CD4-positive, alpha-beta T cell treated with Interleukin-17A for 1 hour (primary cell): Measurements from ENCODE around the gene TTN.
"Not testable (repeated sequence)": the region's sequence is repeated elsewhere in the genome, so short reads cannot be mapped to it uniquely, and the experiment has no call there.

Experiments
- DNase-seq: peaks from one replicate; pipeline ENCODE4 v3.0.0-alpha.2; 2020

Gene TTN

GRCh38 chr2:178525460-178525859, 281.8 kb downstream of the TTN start:
- not testable (repeated sequence) for DNase-seq

DNA sequence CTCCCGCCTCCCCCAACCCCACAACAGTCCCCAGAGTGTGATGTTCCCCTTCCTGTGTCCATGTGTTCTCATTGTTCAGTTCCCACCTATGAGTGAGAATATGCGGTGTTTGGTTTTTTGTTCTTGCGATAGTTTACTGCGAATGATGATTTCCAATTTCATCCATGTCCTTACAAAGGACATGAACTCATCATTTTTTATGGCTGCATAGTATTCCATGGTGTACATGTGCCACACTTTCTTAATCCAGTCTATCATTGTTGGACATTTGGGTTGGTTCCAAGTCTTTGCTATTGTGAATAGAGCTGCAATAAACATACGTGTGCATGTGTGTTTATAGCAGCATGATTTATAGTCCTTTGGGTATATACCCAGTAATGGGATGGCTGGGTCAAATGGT, 282.2 kb downstream of the TTN start:
- not testable (repeated sequence) for DNase-seq

GRCh38 chr2:178523596-178524134, 283.6 kb downstream of the TTN start:
- DNase-seq = no peak

- DNase-seq = peak; percentile 88
Measured at GRCh38 chr2:178522950-178523595, 284.1 kb downstream of the TTN start.

- DNase-seq = peak; percentile 5
Measured at GRCh38 chr2:178521304-178522150, 285.7 kb downstream of the TTN start.

GRCh38 chr2:178517496-178517895, 289.7 kb downstream of the TTN start:
- no peak for DNase-seq

- peak; percentile 20 for DNase-seq
Measured at GRCh38 chr2:178514664-178515063, 292.6 kb downstream of the TTN start.

DNA sequence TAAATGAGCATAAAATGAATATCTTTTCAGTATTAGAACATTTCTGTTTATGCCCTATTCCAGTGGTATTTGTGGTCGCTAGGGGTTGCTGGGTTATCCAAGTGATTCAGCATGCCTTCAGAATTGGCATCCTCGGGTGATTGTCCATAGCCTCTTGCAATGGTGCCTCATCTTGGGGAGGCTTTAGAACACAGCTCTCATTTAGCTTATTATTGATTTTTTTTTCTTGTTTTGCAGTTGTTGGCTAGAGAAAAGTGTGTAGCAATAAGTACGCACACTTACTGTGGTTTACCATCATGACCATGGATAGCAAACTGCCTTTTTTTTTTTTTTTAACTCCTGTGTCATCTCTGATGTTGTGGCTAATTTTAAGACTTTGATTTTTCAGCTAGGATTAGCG, 293.3 kb downstream of the TTN start:
- DNase-seq = no peak

- no peak for DNase-seq
Measured at GRCh38 chr2:178512484-178512883, 294.7 kb downstream of the TTN start.

DNA sequence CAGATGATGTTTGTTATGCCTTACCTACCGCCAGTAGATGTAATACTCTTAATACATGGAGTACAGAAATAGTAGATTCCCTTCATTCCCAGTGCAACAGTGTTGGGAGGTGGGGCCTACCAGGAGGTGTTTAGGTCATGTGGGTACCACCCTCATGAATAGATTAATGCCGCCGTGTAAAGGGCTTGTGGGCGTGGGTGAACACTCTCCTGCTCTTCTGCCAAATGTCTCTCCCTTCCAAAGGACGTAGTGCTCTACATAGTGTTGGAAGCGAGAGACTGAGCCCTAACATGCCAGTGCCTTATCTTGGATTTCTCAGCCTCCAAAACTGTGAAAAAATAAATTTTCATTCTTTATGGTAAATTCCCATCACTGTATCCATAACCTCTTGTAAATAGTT, 296.8 kb downstream of the TTN start:
- DNase-seq = no peak

- no peak for DNase-seq
Measured at GRCh38 chr2:178508646-178509045, 298.6 kb downstream of the TTN start.

GRCh38 chr2:178506949-178507348, 300.3 kb downstream of the TTN start:
- DNase-seq = no peak

DNA sequence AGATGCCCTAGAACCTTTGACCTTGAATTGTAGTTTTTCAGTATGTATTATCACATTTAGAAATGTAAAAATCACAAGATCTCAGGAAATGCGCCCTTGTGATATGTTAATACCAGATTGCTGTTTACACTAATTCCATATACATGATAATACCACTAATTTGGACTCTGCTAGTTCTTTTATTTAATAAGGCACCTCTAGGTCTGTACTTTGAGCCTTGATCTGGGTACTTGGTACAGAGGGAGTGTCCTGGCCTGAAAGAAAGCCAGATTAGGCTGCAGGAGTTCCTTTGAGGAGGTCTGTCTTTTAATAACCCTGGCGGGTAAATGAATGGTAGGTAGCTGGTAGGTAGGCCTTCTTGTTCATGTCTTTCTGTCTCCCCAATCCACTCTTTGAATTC, 300.7 kb downstream of the TTN start:
- no peak for DNase-seq

GRCh38 chr2:178506101-178506500, 301.1 kb downstream of the TTN start:
- DNase-seq = no peak

- DNase-seq = no peak
Measured at GRCh38 chr2:178502751-178503150, 304.5 kb downstream of the TTN start.

DNA sequence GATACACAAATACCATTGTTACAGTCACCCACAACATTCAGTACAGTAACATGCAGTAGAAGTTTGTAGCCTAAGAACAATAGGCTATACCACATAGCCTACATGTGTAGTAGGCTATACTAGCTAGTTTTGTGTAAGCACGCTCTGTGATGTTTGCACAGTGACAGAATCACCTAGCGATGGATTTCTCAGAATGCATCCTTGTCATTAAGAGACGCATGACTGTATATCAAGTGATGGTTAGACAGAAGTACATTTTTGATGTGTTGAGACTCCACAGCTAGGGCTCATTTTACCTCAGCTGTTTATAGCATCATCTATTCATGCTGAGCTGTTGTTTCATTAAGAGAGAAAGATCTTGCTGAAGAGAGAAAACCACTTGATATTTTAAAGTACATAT, 307.6 kb downstream of the TTN start:
- DNase-seq = no peak

GRCh38 chr2:178498137-178498536, 309.1 kb downstream of the TTN start:
- no peak for DNase-seq

- DNase-seq = no peak
Measured at GRCh38 chr2:178496049-178496448, 311.2 kb downstream of the TTN start.

GRCh38 chr2:178491612-178492011, 315.6 kb downstream of the TTN start:
- DNase-seq = no peak

DNA sequence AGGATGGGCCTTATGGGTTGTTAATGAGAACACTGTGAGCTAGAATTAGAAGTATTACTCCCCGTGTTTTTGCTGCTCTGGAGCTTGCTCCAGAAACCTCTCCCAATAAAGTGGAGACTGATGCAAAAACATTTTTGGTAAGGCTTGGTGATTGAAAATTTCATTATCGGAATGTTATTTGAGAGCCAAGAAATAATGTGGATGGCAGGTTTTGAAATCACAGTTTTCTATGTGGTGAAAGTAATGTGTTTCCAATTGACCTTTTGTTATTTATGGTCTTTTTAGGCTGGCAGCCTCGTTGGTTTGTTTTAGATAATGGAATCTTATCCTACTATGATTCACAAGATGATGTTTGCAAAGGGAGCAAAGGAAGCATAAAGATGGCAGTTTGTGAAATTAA, 321.9 kb downstream of the TTN start:
- no peak for DNase-seq

DNA sequence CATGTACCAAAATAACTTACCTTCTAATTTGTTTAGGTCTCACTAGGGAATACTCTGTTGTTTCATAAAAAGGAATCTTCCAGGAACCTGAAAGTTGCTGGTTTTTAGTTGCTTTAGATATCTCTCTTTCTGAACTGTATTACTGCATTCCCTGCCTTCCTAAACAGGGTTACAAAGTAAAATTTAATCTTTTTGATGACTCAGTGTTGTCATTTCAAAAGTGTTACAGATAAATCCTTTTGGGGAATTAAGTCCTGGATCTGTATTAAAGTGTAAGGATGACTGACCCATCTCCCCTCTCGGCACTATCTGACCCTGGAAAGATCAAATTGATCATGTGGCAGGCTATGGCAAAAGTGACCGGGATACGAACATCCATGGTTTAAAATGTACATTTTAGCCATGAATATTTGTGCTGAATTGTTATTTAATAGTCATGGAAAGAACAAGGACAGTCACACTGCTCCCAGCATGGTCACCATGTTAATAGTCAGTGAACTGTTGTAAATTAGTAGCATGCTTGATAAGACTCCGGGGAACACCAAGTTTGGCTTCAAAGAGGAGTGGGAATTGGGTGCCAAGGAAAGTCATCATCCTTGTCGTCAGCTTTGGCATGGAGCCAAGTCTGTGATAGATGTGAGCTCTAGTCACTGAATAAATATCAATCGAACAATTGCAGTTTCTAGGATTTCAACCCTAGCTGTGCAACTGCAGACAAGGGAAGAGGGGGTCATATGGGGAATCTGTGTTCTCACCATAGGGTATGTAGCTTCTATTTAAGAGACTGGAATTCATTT, 322.8 kb downstream of the TTN start:
- no peak for DNase-seq

- DNase-seq = no peak
Measured at GRCh38 chr2:178482437-178482836, 324.8 kb downstream of the TTN start.
